ENCODE results near the gene AFG3L2.

- TF ChIP-seq, protein P1, sequence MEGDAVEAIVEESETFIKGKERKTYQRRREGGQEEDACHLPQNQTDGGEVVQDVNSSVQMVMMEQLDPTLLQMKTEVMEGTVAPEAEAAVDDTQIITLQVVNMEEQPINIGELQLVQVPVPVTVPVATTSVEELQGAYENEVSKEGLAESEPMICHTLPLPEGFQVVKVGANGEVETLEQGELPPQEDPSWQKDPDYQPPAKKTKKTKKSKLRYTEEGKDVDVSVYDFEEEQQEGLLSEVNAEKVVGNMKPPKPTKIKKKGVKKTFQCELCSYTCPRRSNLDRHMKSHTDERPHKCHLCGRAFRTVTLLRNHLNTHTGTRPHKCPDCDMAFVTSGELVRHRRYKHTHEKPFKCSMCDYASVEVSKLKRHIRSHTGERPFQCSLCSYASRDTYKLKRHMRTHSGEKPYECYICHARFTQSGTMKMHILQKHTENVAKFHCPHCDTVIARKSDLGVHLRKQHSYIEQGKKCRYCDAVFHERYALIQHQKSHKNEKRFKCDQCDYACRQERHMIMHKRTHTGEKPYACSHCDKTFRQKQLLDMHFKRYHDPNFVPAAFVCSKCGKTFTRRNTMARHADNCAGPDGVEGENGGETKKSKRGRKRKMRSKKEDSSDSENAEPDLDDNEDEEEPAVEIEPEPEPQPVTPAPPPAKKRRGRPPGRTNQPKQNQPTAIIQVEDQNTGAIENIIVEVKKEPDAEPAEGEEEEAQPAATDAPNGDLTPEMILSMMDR (IDR thresholded peaks at IDR 0.05 in 8 of 11, conservative IDR thresholded peaks at IDR 0.05 in 3 of 11) = no peak
- TF ChIP-seq POLR2A (IDR thresholded peaks at IDR 0.05) (no peak), POLR2AphosphoS5 (IDR thresholded peaks at IDR 0.05) (no peak)
Observed at GRCh38 chr18:12393998-12394397, 17.0 kb upstream of the AFG3L2 start.

Data from spleen (tissue), 7 donors.